ENCODE results near the gene SLC6A20.

SLC6A20 gene

GRCh38 chr3:45841420-45841756, 45.1 kb upstream of the SLC6A20 start:
- peak; percentile 71 for DNase-seq (ENCODE audit: low read depth)
- H3K4me3 ChIP-seq (ENCODE audit: low read depth, low read length) = peak overlapping the region; percentile 84
- TF ChIP-seq MYC (IDR thresholded peaks at IDR 0.05; ENCODE audit: low read depth, low read length) (no peak), CTCF (IDR thresholded peaks at IDR 0.05; ENCODE audit: low read depth, low read length) (no peak), POLR2A (IDR thresholded peaks at IDR 0.05; ENCODE audit: extremely low read depth, insufficient read length) (no peak), MAX (IDR thresholded peaks at IDR 0.05; ENCODE audit: low read depth, low read length) (no peak)

GRCh38 chr3:45838466-45838865, 42.1 kb upstream of the SLC6A20 start:
- H3K4me3 ChIP-seq (ENCODE audit: low read depth, low read length) = no peak overlapping the region
- no peak for TF ChIP-seq CTCF (IDR thresholded peaks at IDR 0.05; ENCODE audit: low read depth, low read length)
- no peak for TF ChIP-seq MYC (IDR thresholded peaks at IDR 0.05; ENCODE audit: low read depth, low read length)
- TF ChIP-seq POLR2A (IDR thresholded peaks at IDR 0.05; ENCODE audit: extremely low read depth, insufficient read length) = no peak
- TF ChIP-seq MAX (IDR thresholded peaks at IDR 0.05; ENCODE audit: low read depth, low read length) = no peak
- no peak for DNase-seq (ENCODE audit: low read depth)

- H3K4me3 ChIP-seq (ENCODE audit: low read depth, low read length) = no peak overlapping the region
- DNase-seq (ENCODE audit: low read depth) = peak; percentile 9
- TF ChIP-seq CTCF (IDR thresholded peaks at IDR 0.05; ENCODE audit: low read depth, low read length) (no peak), MAX (IDR thresholded peaks at IDR 0.05; ENCODE audit: low read depth, low read length) (no peak), MYC (IDR thresholded peaks at IDR 0.05; ENCODE audit: low read depth, low read length) (no peak), POLR2A (IDR thresholded peaks at IDR 0.05; ENCODE audit: extremely low read depth, insufficient read length) (no peak)
Observed at GRCh38 chr3:45832699-45833098, 36.4 kb upstream of the SLC6A20 start.

- no peak for TF ChIP-seq MAX (IDR thresholded peaks at IDR 0.05; ENCODE audit: low read depth, low read length)
- no peak for TF ChIP-seq CTCF (IDR thresholded peaks at IDR 0.05; ENCODE audit: low read depth, low read length)
- TF ChIP-seq MYC (IDR thresholded peaks at IDR 0.05; ENCODE audit: low read depth, low read length) = no peak
- TF ChIP-seq POLR2A (IDR thresholded peaks at IDR 0.05; ENCODE audit: extremely low read depth, insufficient read length) = no peak
- DNase-seq (ENCODE audit: low read depth) = no peak
- no peak overlapping the region for H3K4me3 ChIP-seq (ENCODE audit: low read depth, low read length)
Observed at GRCh38 chr3:45830121-45830520, 33.8 kb upstream of the SLC6A20 start.

- TF ChIP-seq MAX (IDR thresholded peaks at IDR 0.05; ENCODE audit: low read depth, low read length) (no peak), POLR2A (IDR thresholded peaks at IDR 0.05; ENCODE audit: extremely low read depth, insufficient read length) (no peak), CTCF (IDR thresholded peaks at IDR 0.05; ENCODE audit: low read depth, low read length) (no peak), MYC (IDR thresholded peaks at IDR 0.05; ENCODE audit: low read depth, low read length) (no peak)
- DNase-seq (ENCODE audit: low read depth) = no peak
- no peak overlapping the region for H3K4me3 ChIP-seq (ENCODE audit: low read depth, low read length)
Observed at GRCh38 chr3:45826908-45827307, 30.6 kb upstream of the SLC6A20 start.

- TF ChIP-seq POLR2A (IDR thresholded peaks at IDR 0.05; ENCODE audit: extremely low read depth, insufficient read length) (no peak), MYC (IDR thresholded peaks at IDR 0.05; ENCODE audit: low read depth, low read length) (no peak), CTCF (IDR thresholded peaks at IDR 0.05; ENCODE audit: low read depth, low read length) (no peak), MAX (IDR thresholded peaks at IDR 0.05; ENCODE audit: low read depth, low read length) (no peak)
- H3K4me3 ChIP-seq (ENCODE audit: low read depth, low read length) = no peak overlapping the region
- DNase-seq (ENCODE audit: low read depth) = no peak
Observed at GRCh38 chr3:45826321-45826720, 30.0 kb upstream of the SLC6A20 start.

Data from NB4 (cell line).